H9 (cell line): ENCODE results near the gene NKIRAS1. TPM values are rescaled to one million over a fixed set of nuclear protein-coding genes. Genes with fewer than 3 reads are reported as not detected.

Source experiments
- DNase-seq: peaks from one replicate; pipeline ENCODE4 v3.0.0-alpha.2; 2017
- H2AFZ ChIP-seq: one replicate; pipeline ENCODE4 v1.6.1; 2013; ENCODE audit warnings: mild to moderate bottlenecking, low read length, control low read depth, moderate library complexity
- H2AK5ac ChIP-seq: 2 replicates; pipeline ENCODE4 v1.6.1; 2013; ENCODE audit warnings: low read length, control low read depth, mixed read lengths; ENCODE audit not compliant: insufficient read length
- H2BK120ac ChIP-seq: one replicate; pipeline ENCODE4 v1.6.1; 2013; ENCODE audit warnings: low read depth, mild to moderate bottlenecking, low read length, control low read depth, inconsistent platforms; ENCODE audit not compliant: poor library complexity, severe bottlenecking
- H2BK12ac ChIP-seq: 2 replicates; pipeline ENCODE4 v1.6.1; 2013; ENCODE audit warnings: low read length, control low read depth, mixed read lengths, low read depth; ENCODE audit not compliant: insufficient read length
- H2BK15ac ChIP-seq: 2 replicates; pipeline ENCODE4 v1.6.1; 2013; ENCODE audit warnings: low read depth, low read length, control low read depth
- H2BK20ac ChIP-seq: one replicate; pipeline ENCODE4 v1.6.1; 2013; ENCODE audit warnings: low read depth, mild to moderate bottlenecking, low read length, control low read depth, inconsistent platforms; ENCODE audit not compliant: poor library complexity, severe bottlenecking
- H2BK5ac ChIP-seq: 2 replicates; pipeline ENCODE4 v1.6.1; 2013; ENCODE audit warnings: low read length, control low read depth, mixed read lengths; ENCODE audit not compliant: insufficient read length
- H3K14ac ChIP-seq: 2 replicates; pipeline ENCODE4 v1.6.1; 2013; ENCODE audit warnings: low read length, control low read depth; ENCODE audit not compliant: insufficient read depth
- H3K18ac ChIP-seq: 2 replicates; pipeline ENCODE4 v1.6.1; 2013; ENCODE audit warnings: low read depth, mild to moderate bottlenecking, mixed read lengths, low read length, control low read depth; ENCODE audit not compliant: insufficient read length
- H3K23ac ChIP-seq: 2 replicates; pipeline ENCODE4 v1.6.1; 2013; ENCODE audit warnings: low read length, control low read depth, mixed read lengths, low read depth; ENCODE audit not compliant: insufficient read length
- H3K23me2 ChIP-seq: 2 replicates; pipeline ENCODE4 v1.6.1; 2013; ENCODE audit warnings: low read depth, mild to moderate bottlenecking, mixed read lengths, low read length, control low read depth; ENCODE audit not compliant: insufficient read length, poor library complexity, severe bottlenecking
- H3K27ac ChIP-seq: 2 replicates; pipeline ENCODE4 v1.5.1; 2013; ENCODE audit warnings: low read length, control low read depth, mixed read lengths, low read depth; ENCODE audit not compliant: insufficient read length
- H3K27me3 ChIP-seq: 2 replicates; pipeline ENCODE4 v1.6.1; 2013; ENCODE audit warnings: low read length, control low read depth, inconsistent platforms; ENCODE audit not compliant: insufficient read depth
- H3K4ac ChIP-seq: 2 replicates; pipeline ENCODE4 v1.6.1; 2013; ENCODE audit warnings: low read depth, mild to moderate bottlenecking, control low read depth, inconsistent platforms, low read length, moderate library complexity
- H3K4me1 ChIP-seq: 2 replicates; pipeline ENCODE4 v1.6.1; 2013; ENCODE audit warnings: low read length, control low read depth, inconsistent platforms; ENCODE audit not compliant: insufficient read depth
- H3K4me2 ChIP-seq: 2 replicates; pipeline ENCODE4 v1.6.1; 2013; ENCODE audit warnings: low read length, control low read depth, mixed read lengths; ENCODE audit not compliant: insufficient read length, insufficient read depth
- H3K56ac ChIP-seq: 2 replicates; pipeline ENCODE4 v1.6.1; 2013; ENCODE audit warnings: low read depth, mild to moderate bottlenecking, mixed read lengths, low read length, control low read depth; ENCODE audit not compliant: insufficient read length
- H3K79me1 ChIP-seq: 2 replicates; pipeline ENCODE4 v1.6.1; 2013; ENCODE audit warnings: low read depth, mild to moderate bottlenecking, moderate library complexity, low read length, control low read depth, inconsistent platforms; ENCODE audit not compliant: insufficient read depth, poor library complexity, severe bottlenecking
- H3K79me2 ChIP-seq: 2 replicates; pipeline ENCODE4 v1.6.1; 2013; ENCODE audit warnings: low read length, control low read depth, inconsistent platforms; ENCODE audit not compliant: insufficient read depth
- H3K9ac ChIP-seq: 2 replicates; pipeline ENCODE4 v1.6.1; 2013; ENCODE audit warnings: low read length, control low read depth, mixed read lengths; ENCODE audit not compliant: insufficient read length; ENCODE audit errors: extremely low read depth
- H3K9me3 ChIP-seq: one replicate; pipeline ENCODE4 v1.6.1; 2013; ENCODE audit warnings: low read depth, low read length, inconsistent platforms; ENCODE audit not compliant: control insufficient read depth
- H3T11ph ChIP-seq: one replicate; pipeline ENCODE4 v1.6.1; 2013; ENCODE audit warnings: mild to moderate bottlenecking, low read length, control low read depth, inconsistent platforms
- H4K20me1 ChIP-seq: one replicate; pipeline ENCODE4 v1.6.1; 2013; ENCODE audit not compliant: control insufficient read depth, insufficient read length, insufficient read depth
- H4K5ac ChIP-seq: 2 replicates; pipeline ENCODE4 v1.6.1; 2013; ENCODE audit warnings: low read depth, mild to moderate bottlenecking, mixed read lengths, low read length, control low read depth; ENCODE audit not compliant: insufficient read length
- H4K8ac ChIP-seq: replicated peaks from 2 replicates; pipeline ENCODE4 v1.6.1; 2013; ENCODE audit warnings: low read length, control low read depth, mixed read lengths, low read depth; ENCODE audit not compliant: insufficient read length
- H4K91ac ChIP-seq: 2 replicates; pipeline ENCODE4 v1.6.1; 2013; ENCODE audit warnings: low read depth, mild to moderate bottlenecking, moderate library complexity, mixed read lengths, low read length, control low read depth; ENCODE audit not compliant: insufficient read length
- H3K27ac Mint-ChIP-seq, 3 experiments: 2 replicates in 2 of 3; 3 replicates in 1 of 3; pipeline ENCODE4 v1.8.0; 2020 to 2021; ENCODE audit warnings: mixed read lengths in 3 of 3, mild to moderate bottlenecking in 1 of 3, moderate library complexity in 1 of 3
- H3K27me3 Mint-ChIP-seq: 2 replicates; pipeline ENCODE4 v1.8.0; 2021; ENCODE audit warnings: low read depth, mild to moderate bottlenecking, moderate library complexity, mixed read lengths
- H3K36me3 Mint-ChIP-seq, 3 experiments: 2 replicates in 2 of 3; 3 replicates in 1 of 3; pipeline ENCODE4 v1.8.0; 2020 to 2021; ENCODE audit warnings: low read depth in 3 of 3, mixed read lengths in 3 of 3; ENCODE audit not compliant: insufficient read depth in 1 of 3
- H3K4me1 Mint-ChIP-seq, 2 experiments: 2 replicates each; pipeline ENCODE4 v1.8.0; 2020; ENCODE audit warnings: mixed read lengths in 2 of 2
- H3K4me3 Mint-ChIP-seq, 2 experiments: 2 replicates in 1 of 2; 3 replicates in 1 of 2; pipeline ENCODE4 v1.8.0; 2020 to 2021; ENCODE audit warnings: mild to moderate bottlenecking in 2 of 2, mixed read lengths in 2 of 2, moderate library complexity in 1 of 2
- H3K9me3 Mint-ChIP-seq, 2 experiments: 2 replicates in 1 of 2; 3 replicates in 1 of 2; pipeline ENCODE4 v1.8.0; 2020; ENCODE audit warnings: mild to moderate bottlenecking in 2 of 2, mixed read lengths in 2 of 2, moderate library complexity in 1 of 2
- CTCF ChIP-seq: fragments of 200-600 bp; sonication (generic); conservative IDR thresholded peaks from 3 replicates; pipeline ENCODE4 v1.8.0; 2021; ENCODE audit warnings: antibody characterized with exemption, mild to moderate bottlenecking
- WGBS: extraction: QIAGEN DNeasy Blood & Tissue Kit; methylation state at CpG from one replicate; pipeline ENCODE4 v1.1.7; 2013; ENCODE audit warnings: missing lambda C conversion rate, low lambda C conversion rate, mixed read lengths; ENCODE audit not compliant: insufficient read length; ENCODE audit errors: extremely low coverage; 5-methylcytosine and 5-hydroxymethylcytosine counted together
- total RNA-seq: library from RNA; stranded (reverse); gene quantifications from 2 replicates; pipeline ENCODE4 v1.2.1, GENCODE V29; 2021

The NKIRAS1 gene
- total RNA-seq, 1 experiment from 2014 or later: 6.1 TPM

DNA sequence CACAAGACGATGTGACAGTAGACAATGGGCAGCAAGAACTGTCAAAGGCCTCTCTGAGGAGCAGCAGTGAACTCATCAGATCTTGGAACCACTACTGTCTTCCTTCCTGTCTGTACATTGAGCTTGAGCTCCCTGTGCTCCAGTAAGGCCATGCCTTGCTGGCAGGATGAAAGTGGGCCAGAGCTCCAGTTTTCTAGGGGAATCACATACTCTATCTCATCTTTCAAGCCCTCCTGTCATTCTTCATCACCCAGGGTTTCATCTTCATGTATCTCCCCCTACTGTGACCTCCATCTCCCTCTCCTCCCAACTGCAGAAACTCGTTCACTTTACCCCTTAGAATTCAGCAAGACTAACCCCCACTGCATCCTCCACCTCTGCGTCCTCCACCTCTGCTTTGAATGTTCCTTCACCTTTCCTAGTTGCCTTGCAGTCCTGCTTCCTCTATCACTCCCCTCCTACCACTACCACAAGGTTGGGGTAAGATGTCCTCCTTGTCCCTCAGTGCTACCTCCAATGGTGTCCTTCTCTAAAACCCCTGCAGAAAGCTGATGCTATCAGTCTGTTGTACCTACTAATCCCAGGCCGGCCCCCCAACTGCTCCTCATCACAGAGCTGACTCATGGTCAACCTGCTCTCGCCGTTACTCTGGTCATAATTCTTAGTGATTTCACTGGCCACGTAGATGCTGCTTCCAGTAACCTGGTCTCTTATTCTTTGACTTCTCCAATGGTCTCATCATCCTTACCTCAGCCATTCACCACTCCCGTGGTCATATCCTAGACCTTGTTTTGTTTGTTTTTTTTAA lies 22.3 kb downstream of the NKIRAS1 start:
- H3K79me2 ChIP-seq: no peaks in the 10 kb centered on the region
- H3K23ac ChIP-seq: no peak overlapping the region
- no peak overlapping the region for H4K5ac ChIP-seq
- no peak overlapping the region for H3K9ac ChIP-seq
- H3K27ac ChIP-seq: no peak overlapping the region
- Mint-ChIP-seq H3K36me3 (peaks cover 45 to 67% (median 56%) of the 10 kb centered on the region in 3 experiments), H3K4me1 (peaks cover 17 to 18% of the 10 kb centered on the region in 2 experiments), H3K27ac (peak overlapping the region; percentile 3 to 32 (median 6); a peak in 4 of 7 replicates), H3K27me3 (no peaks in the 10 kb centered on the region), H3K4me3 (no peak overlapping the region), H3K9me3 (peaks cover 11 to 18% of the 10 kb centered on the region in 2 experiments)
- H3K4me1 ChIP-seq: no peaks in the 10 kb centered on the region; the same call in 1 of the 2 replicates
- DNase-seq: no peak
- H2BK5ac ChIP-seq: no peak overlapping the region
- H3K14ac ChIP-seq: no peak overlapping the region
- no peak overlapping the region for H4K8ac ChIP-seq
- no peaks in the 10 kb centered on the region for H3K79me1 ChIP-seq
- no peak overlapping the region for H3K4ac ChIP-seq
- no peak overlapping the region for H4K91ac ChIP-seq
- H3K23me2 ChIP-seq: no peaks in the 10 kb centered on the region
- H3K9me3 ChIP-seq: peaks cover 8% of the 10 kb centered on the region
- no peak overlapping the region for H3K56ac ChIP-seq
- H2BK120ac ChIP-seq: no peak overlapping the region
- H2BK12ac ChIP-seq: no peak overlapping the region
- no peak overlapping the region for H2AFZ ChIP-seq
- no peak overlapping the region for H2AK5ac ChIP-seq
- H4K20me1 ChIP-seq: peaks cover 4% of the 10 kb centered on the region
- H3K4me2 ChIP-seq: no peak overlapping the region
- no peak for TF ChIP-seq CTCF
- no peak overlapping the region for H3T11ph ChIP-seq
- H2BK15ac ChIP-seq: no peak overlapping the region
- no peak overlapping the region for H2BK20ac ChIP-seq
- H3K18ac ChIP-seq: no peak overlapping the region
- WGBS: no CpG with 5 or more reads among the region's 8 CpGs
- H3K27me3 ChIP-seq: no peaks in the 10 kb centered on the region
